NCI-H1417 treated with DMSO at 0.1 percent for 48 hours (cell line): ENCODE data around the gene CYBC1.
"Not testable (repeated sequence)": the region's sequence is repeated elsewhere in the genome, so short reads cannot be mapped to it uniquely, and the experiment has no call there.

ENCODE experiments used
- DNase-seq: peaks from one replicate; lab custom pipeline; 2025; lab: John Stamatoyannopoulos, UW

The CYBC1 gene

GRCh38 chr17:82477934-82478333 is 27.4 kb upstream of the CYBC1 start:
- no peak for DNase-seq

GRCh38 chr17:82475458-82475857 is 24.9 kb upstream of the CYBC1 start:
- DNase-seq: no peak

- no peak for DNase-seq
Observed at GRCh38 chr17:82474223-82475010, 23.9 kb upstream of the CYBC1 start.

GRCh38 chr17:82470065-82470464 is 19.5 kb upstream of the CYBC1 start:
- no peak for DNase-seq

GRCh38 chr17:82468692-82469091 is 18.1 kb upstream of the CYBC1 start:
- no peak for DNase-seq

- DNase-seq: no peak
Observed at GRCh38 chr17:82465023-82465603, 14.6 kb upstream of the CYBC1 start.

GRCh38 chr17:82464567-82464929 is 14.0 kb upstream of the CYBC1 start:
- DNase-seq: no peak

- no peak for DNase-seq
Observed at GRCh38 chr17:82463925-82464566, 13.5 kb upstream of the CYBC1 start.

GRCh38 chr17:82463391-82463790 is 12.8 kb upstream of the CYBC1 start:
- no peak for DNase-seq

GRCh38 chr17:82461827-82462524 is 11.4 kb upstream of the CYBC1 start:
- no peak for DNase-seq

- DNase-seq: not testable (repeated sequence)
Observed at GRCh38 chr17:82459936-82460335, 9.4 kb upstream of the CYBC1 start.

GRCh38 chr17:82458885-82459424 is 8.4 kb upstream of the CYBC1 start:
- DNase-seq: no peak

GRCh38 chr17:82458179-82458884 is 7.8 kb upstream of the CYBC1 start, which contains the start of gene NARF:
NARF (plus strand) TSS chr17:82458741; CDS start chr17:82458804, 63 bp downstream.
- peak; percentile 85 for DNase-seq

- no peak for DNase-seq
Observed at GRCh38 chr17:82457929-82458178, 7.3 kb upstream of the CYBC1 start.

- no peak for DNase-seq
Observed at GRCh38 chr17:82457073-82457928, 6.7 kb upstream of the CYBC1 start.

GRCh38 chr17:82453706-82454105 is 3.2 kb upstream of the CYBC1 start:
- DNase-seq: not testable (repeated sequence)

- DNase-seq: not testable (repeated sequence)
Observed at GRCh38 chr17:82453151-82453550, 2.6 kb upstream of the CYBC1 start.

- no peak for DNase-seq
Observed at GRCh38 chr17:82452162-82452561, 1.6 kb upstream of the CYBC1 start.

GRCh38 chr17:82449883-82450356 is 632 bp downstream of the CYBC1 start:
- no peak for DNase-seq

- DNase-seq: peak; percentile 8
Observed at GRCh38 chr17:82449131-82449882, 1.2 kb downstream of the CYBC1 start.
